K562 (cell line): Measurements from ENCODE around the gene NRF1. TPM values are rescaled to one million over a fixed set of nuclear protein-coding genes. Genes with fewer than 3 reads are reported as not detected.
"Not testable (repeated sequence)": the region's sequence is repeated elsewhere in the genome, so short reads cannot be mapped to it uniquely, and the experiment has no call there.

ENCODE experiments used
- ATAC-seq: fragments of 200-7000 bp; cut with Tn5 transposase; 3 replicates; pipeline ENCODE4 v1.9.1; 2020; ENCODE audit warnings: moderate library complexity
- BruUV-seq: library from RNA; stranded (reverse); fragments of 400-500 nt; replicated peaks from 2 replicates; lab custom pipeline; 2021; lab: Mats Ljungman, UMichigan
- CTCF ChIA-PET: fragments of 300-600 bp; formaldehyde crosslinking; extraction: SDS; loops from one replicate; lab custom pipeline; 2021; ENCODE audit warnings: low intra/inter-chr PET ratio; lab: Yijun Ruan, JAX
- POLR2A ChIA-PET: fragments of 300-600, 350-650 bp; sonication (Branson Sonifier 250); formaldehyde crosslinking; extraction: SDS; loops from one replicate; lab custom pipeline; 2021; ENCODE audit warnings: antibody characterized with exemption, inconsistent platforms; lab: Yijun Ruan, JAX
- DNase-seq, 4 experiments: peaks; one replicate each; pipeline versions ENCODE4 v3.0.0 to v3.0.0-alpha.2; 2011 to 2018; ENCODE audit warnings: low spot score in 3 of 4, mixed read lengths in 3 of 4; ENCODE audit errors: extremely low read depth in 1 of 4
- FAIRE-seq: peaks from 2 replicates; lab custom pipeline; 2011; peaks lifted over from hg19 to GRCh38; lab: Jason Lieb, UNC
- H2AFZ ChIP-seq: 2 replicates; pipeline ENCODE4 v1.6.0; 2011; ENCODE audit warnings: low read depth, low read length, control low read depth, inconsistent platforms
- H3K27ac ChIP-seq: fragments of 200-600 bp; 3 replicates; pipeline ENCODE4 v1.8.0; 2011; ENCODE audit warnings: low read depth, mild to moderate bottlenecking, control low read depth, inconsistent platforms, low read length, moderate library complexity, mixed read lengths; ENCODE audit errors: extremely low read depth
- H3K27me3 ChIP-seq, 2 experiments: fragments of 300-600 bp in 1 of 2; 2 replicates in 1 of 2; 3 replicates in 1 of 2; pipeline versions ENCODE4 v1.6.0 to v1.8.0; 2011; ENCODE audit warnings: inconsistent platforms in 2 of 2, low read length in 2 of 2, mild to moderate bottlenecking in 1 of 2, mixed read lengths in 1 of 2, moderate library complexity in 1 of 2; ENCODE audit not compliant: control insufficient read depth in 2 of 2, insufficient read depth in 2 of 2
- H3K36me3 ChIP-seq: fragments of 300-600 bp; 3 replicates; pipeline ENCODE4 v1.8.0; 2011; ENCODE audit warnings: mild to moderate bottlenecking, low read length, inconsistent platforms; ENCODE audit not compliant: control insufficient read depth, insufficient read depth
- H3K4me1 ChIP-seq, 2 experiments: fragments of 200-600 bp in 1 of 2; replicated peaks in 1 of 2; 2 replicates in 1 of 2; 3 replicates in 1 of 2; pipeline versions ENCODE4 v1.5.1 to v1.8.0; 2011; ENCODE audit warnings: inconsistent platforms in 2 of 2, low read length in 2 of 2, mild to moderate bottlenecking in 1 of 2, mixed read lengths in 1 of 2, moderate library complexity in 1 of 2; ENCODE audit not compliant: control insufficient read depth in 2 of 2, insufficient read depth in 2 of 2
- H3K4me2 ChIP-seq: 2 replicates; pipeline ENCODE4 v1.6.1; 2011; ENCODE audit warnings: low read length, control low read depth, inconsistent platforms, mixed read lengths; ENCODE audit not compliant: insufficient read depth
- H3K4me3 ChIP-seq: fragments of 200-600 bp; sonication (generic), shearing (Covaris generic); 2 replicates; pipeline ENCODE4 v1.5.1; 2016; ENCODE audit warnings: control low read depth, inconsistent platforms
- H3K79me2 ChIP-seq: fragments of 200-600 bp; 3 replicates; pipeline ENCODE4 v1.8.0; 2011; ENCODE audit warnings: low read length, inconsistent platforms; ENCODE audit not compliant: control insufficient read depth, insufficient read depth
- H3K9ac ChIP-seq, 2 experiments: 2 replicates each; pipeline versions ENCODE4 v1.6.0 to v1.6.1; 2011; ENCODE audit warnings: low read depth in 2 of 2, low read length in 2 of 2, control low read depth in 1 of 2, inconsistent platforms in 1 of 2, mild to moderate bottlenecking in 1 of 2, mixed read lengths in 1 of 2; ENCODE audit not compliant: insufficient read depth in 1 of 2
- H3K9me1 ChIP-seq: one replicate; pipeline ENCODE4 v1.6.0; 2011; ENCODE audit warnings: inconsistent platforms, mild to moderate bottlenecking, low read length, moderate library complexity; ENCODE audit not compliant: control insufficient read depth, insufficient read depth
- H3K9me3 ChIP-seq: replicated peaks from 2 replicates; pipeline ENCODE4 v1.5.1; 2011; ENCODE audit warnings: low read depth, low read length, inconsistent platforms; ENCODE audit not compliant: control insufficient read depth, insufficient read depth
- H4K20me1 ChIP-seq: replicated peaks from 2 replicates; pipeline ENCODE4 v1.6.1; 2011; ENCODE audit warnings: low read length, inconsistent platforms, mixed read lengths; ENCODE audit not compliant: control insufficient read depth, insufficient read depth
- ARID1B ChIP-seq: fragments of 450-650 bp; IDR thresholded peaks from 2 replicates; pipeline ENCODE4 v1.6.1; 2016; ENCODE audit warnings: antibody characterized with exemption, mild to moderate bottlenecking, inconsistent platforms
- CBFA2T3 ChIP-seq: fragments of 450-650 bp; IDR thresholded peaks from 2 replicates; pipeline ENCODE4 v1.6.1; 2017
- CBX3 ChIP-seq, 2 experiments: IDR thresholded peaks; 1 replicate in 1 of 2; 2 replicates in 1 of 2; pipeline ENCODE4 v1.6.1; 2012; ENCODE audit warnings: inconsistent platforms in 2 of 2, low read length in 2 of 2, borderline replicate concordance in 1 of 2, control low read depth in 1 of 2
- CBX5 ChIP-seq: IDR thresholded peaks from 2 replicates; pipeline ENCODE4 v1.6.1; 2014; ENCODE audit warnings: low read depth, borderline replicate concordance
- EP300 ChIP-seq: IDR thresholded peaks from 2 replicates; pipeline ENCODE4 v1.6.1; 2012; ENCODE audit warnings: low read length, improper control_type of control experiment
- HLTF ChIP-seq: fragments of 450-650 bp; IDR thresholded peaks from 2 replicates; pipeline ENCODE4 v1.6.1; 2016
- SMAD4 ChIP-seq: fragments of 250-450 bp; sonication (Bioruptor Pico); conservative IDR thresholded peaks from 2 replicates; pipeline ENCODE4 v1.8.0; 2021; ENCODE audit warnings: inconsistent platforms, mild to moderate bottlenecking, moderate library complexity
- TCF3 ChIP-seq: sonication (generic); formaldehyde crosslinking; IDR thresholded peaks from 2 replicates; pipeline ENCODE4 v1.4.0; 2020; ENCODE audit warnings: mild to moderate bottlenecking, missing genetic modification reagents
- TRIM28 ChIP-seq: fragments of 450-650 bp; IDR thresholded peaks from 2 replicates; pipeline ENCODE4 v1.6.1; 2017
- ZNF766 ChIP-seq: fragments of 200-800 bp; sonication (Bioruptor generic); conservative IDR thresholded peaks from 2 replicates; pipeline ENCODE4 v1.6.1; 2016; ENCODE audit warnings: missing genetic modification characterization, missing compliant biosample characterization
- WGBS: fragments of 100-300 bp; shearing (Covaris generic); methylation state at CpG from one replicate; pipeline ENCODE4 v1.1.6; 2016; ENCODE audit warnings: low coverage, mixed read lengths; ENCODE audit not compliant: insufficient coverage; ENCODE audit errors: missing lambda C conversion rate; 5-methylcytosine and 5-hydroxymethylcytosine counted together
- in situ Hi-C: fragments of 300-500 bp; cut with MboI; formaldehyde crosslinking; loops from 4 replicates; pipeline ENCODE4 v1.15.0; 2018; ENCODE audit warnings: inconsistent platforms, mixed read lengths
- intact Hi-C: fragments of 100-400 bp; cut with micrococcal nuclease; formaldehyde crosslinking; loops from 2 replicates; pipeline ENCODE4 v1.14.2; 2022
- polyA plus RNA-seq, 8 experiments: library from polyadenylated mRNA; depleted of rRNA in 4 of 8; stranded (reverse) in 5 of 8; unstranded in 3 of 8; fragments of >200 nt; fragmentation: Nextera tagmentation in 2 of 8; fragmentation: Illumina TruSeq in 1 of 8; extraction: Ambion mirVana in 2 of 8; extraction: Trizol in 1 of 8; gene quantifications; 2 replicates each; pipeline versions ENCODE4 v1.2.1 to v1.2.3, GENCODE V29; 2011 to 2014; ENCODE audit warnings: inconsistent platforms in 1 of 8, missing spikeins in 1 of 8
- total RNA-seq, 7 experiments: library from RNA; depleted of rRNA in 6 of 7; stranded (reverse); fragments of >200 nt in 6 of 7; fragmentation: Illumina TruSeq in 2 of 7; extraction: Trizol in 2 of 7; gene quantifications; 2 replicates each; pipeline versions ENCODE4 v1.2.1 to v1.2.3, GENCODE V29; 2011 to 2021; ENCODE audit warnings: low replicate concordance in 1 of 7
- TF ChIP-seq, protein P1 (sequence below), 2 experiments: fragments of 450-650 bp; conservative IDR thresholded peaks; 2 replicates each; pipeline ENCODE4 v1.6.1; 2017; ENCODE audit warnings: mild to moderate bottlenecking in 2 of 2, moderate library complexity in 2 of 2
- TF ChIP-seq, protein P2 (sequence below), 2 experiments: fragments of 450-650 bp; IDR thresholded peaks; 2 replicates each; pipeline ENCODE4 v1.6.1; 2018; ENCODE audit warnings: mild to moderate bottlenecking in 2 of 2, low read depth in 1 of 2; ENCODE audit not compliant: partially characterized antibody in 2 of 2
- TF ChIP-seq, protein P3 (sequence below): fragments of 450-650 bp; IDR thresholded peaks from 2 replicates; pipeline ENCODE4 v1.6.1; 2016; ENCODE audit warnings: mild to moderate bottlenecking

NRF1 gene
- total and polyA plus RNA-seq, 9 of the 15 experiments (the other 6 are each of a cell fraction or from before 2014, with no cell fraction given), result 8.6 to 28.8 (median 20.3) TPM

DNA sequence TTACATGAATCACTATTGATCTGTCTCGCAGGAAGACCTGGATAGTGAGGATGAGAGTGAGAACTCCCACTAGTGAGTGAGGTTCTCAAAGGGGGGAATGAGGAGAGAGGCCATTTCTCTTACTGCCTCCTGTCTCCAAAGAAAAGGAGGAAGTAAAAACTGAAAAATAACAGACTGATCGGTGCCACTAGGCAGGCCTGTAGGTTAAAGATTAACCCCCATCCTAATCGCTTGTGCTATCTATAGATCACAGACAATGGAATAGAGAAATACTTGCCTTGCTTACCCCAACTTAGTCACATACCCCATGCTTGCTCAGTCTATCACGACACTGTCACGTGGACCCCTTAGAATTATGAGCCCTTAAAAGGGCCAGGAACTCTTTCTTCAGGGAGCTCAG, 25.3 kb upstream of the NRF1 start:
- H3K36me3 ChIP-seq, FAIRE-seq, H3K4me2 ChIP-seq, ATAC-seq, H2AFZ ChIP-seq, H3K27ac ChIP-seq, BruUV-seq, H3K27me3 ChIP-seq, H4K20me1 ChIP-seq, POLR2A ChIA-PET, DNase-seq, H3K79me2 ChIP-seq, H3K9ac ChIP-seq, CTCF ChIA-PET, H3K4me3 ChIP-seq, H3K4me1 ChIP-seq, H3K9me1 ChIP-seq, in situ Hi-C loops, intact Hi-C loops: not testable (repeated sequence)
- WGBS, result 14% methylated on average over 5 of the region's 5 CpGs
- H3K9me3 ChIP-seq, result peaks cover 32% of the 10 kb centered on the region
- TF ChIP-seq ZNF766 (CRISPR knock-in tag), result 0 out of 2 replicates have a peak, but pooled peaks have one; percentile 22
- TF ChIP-seq, protein P1, sequence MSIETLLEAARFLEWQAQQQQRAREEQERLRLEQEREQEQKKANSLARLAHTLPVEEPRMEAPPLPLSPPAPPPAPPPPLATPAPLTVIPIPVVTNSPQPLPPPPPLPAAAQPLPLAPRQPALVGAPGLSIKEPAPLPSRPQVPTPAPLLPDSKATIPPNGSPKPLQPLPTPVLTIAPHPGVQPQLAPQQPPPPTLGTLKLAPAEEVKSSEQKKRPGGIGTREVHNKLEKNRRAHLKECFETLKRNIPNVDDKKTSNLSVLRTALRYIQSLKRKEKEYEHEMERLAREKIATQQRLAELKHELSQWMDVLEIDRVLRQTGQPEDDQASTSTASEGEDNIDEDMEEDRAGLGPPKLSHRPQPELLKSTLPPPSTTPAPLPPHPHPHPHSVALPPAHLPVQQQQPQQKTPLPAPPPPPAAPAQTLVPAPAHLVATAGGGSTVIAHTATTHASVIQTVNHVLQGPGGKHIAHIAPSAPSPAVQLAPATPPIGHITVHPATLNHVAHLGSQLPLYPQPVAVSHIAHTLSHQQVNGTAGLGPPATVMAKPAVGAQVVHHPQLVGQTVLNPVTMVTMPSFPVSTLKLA (conservative IDR thresholded peaks at IDR 0.05), result 0 out of 4 replicates have a peak, but pooled peaks of 1 of the 2 experiments have one; percentile 27
- TF ChIP-seq CBFA2T3, result 0 out of 2 replicates have a peak, but pooled peaks have one; percentile 6
- 0 out of 2 replicates have a peak, but pooled peaks have one; percentile 45 for TF ChIP-seq SMAD4 (CRISPR knock-in tag)
- TF ChIP-seq, protein P2, sequence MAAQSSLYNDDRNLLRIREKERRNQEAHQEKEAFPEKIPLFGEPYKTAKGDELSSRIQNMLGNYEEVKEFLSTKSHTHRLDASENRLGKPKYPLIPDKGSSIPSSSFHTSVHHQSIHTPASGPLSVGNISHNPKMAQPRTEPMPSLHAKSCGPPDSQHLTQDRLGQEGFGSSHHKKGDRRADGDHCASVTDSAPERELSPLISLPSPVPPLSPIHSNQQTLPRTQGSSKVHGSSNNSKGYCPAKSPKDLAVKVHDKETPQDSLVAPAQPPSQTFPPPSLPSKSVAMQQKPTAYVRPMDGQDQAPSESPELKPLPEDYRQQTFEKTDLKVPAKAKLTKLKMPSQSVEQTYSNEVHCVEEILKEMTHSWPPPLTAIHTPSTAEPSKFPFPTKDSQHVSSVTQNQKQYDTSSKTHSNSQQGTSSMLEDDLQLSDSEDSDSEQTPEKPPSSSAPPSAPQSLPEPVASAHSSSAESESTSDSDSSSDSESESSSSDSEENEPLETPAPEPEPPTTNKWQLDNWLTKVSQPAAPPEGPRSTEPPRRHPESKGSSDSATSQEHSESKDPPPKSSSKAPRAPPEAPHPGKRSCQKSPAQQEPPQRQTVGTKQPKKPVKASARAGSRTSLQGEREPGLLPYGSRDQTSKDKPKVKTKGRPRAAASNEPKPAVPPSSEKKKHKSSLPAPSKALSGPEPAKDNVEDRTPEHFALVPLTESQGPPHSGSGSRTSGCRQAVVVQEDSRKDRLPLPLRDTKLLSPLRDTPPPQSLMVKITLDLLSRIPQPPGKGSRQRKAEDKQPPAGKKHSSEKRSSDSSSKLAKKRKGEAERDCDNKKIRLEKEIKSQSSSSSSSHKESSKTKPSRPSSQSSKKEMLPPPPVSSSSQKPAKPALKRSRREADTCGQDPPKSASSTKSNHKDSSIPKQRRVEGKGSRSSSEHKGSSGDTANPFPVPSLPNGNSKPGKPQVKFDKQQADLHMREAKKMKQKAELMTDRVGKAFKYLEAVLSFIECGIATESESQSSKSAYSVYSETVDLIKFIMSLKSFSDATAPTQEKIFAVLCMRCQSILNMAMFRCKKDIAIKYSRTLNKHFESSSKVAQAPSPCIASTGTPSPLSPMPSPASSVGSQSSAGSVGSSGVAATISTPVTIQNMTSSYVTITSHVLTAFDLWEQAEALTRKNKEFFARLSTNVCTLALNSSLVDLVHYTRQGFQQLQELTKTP (IDR thresholded peaks at IDR 0.05; ENCODE audit: low read depth in 1 of 2, partially characterized antibody in 2 of 2), result peak in 1 of 2 experiments; percentile 41
- TF ChIP-seq, protein P3, sequence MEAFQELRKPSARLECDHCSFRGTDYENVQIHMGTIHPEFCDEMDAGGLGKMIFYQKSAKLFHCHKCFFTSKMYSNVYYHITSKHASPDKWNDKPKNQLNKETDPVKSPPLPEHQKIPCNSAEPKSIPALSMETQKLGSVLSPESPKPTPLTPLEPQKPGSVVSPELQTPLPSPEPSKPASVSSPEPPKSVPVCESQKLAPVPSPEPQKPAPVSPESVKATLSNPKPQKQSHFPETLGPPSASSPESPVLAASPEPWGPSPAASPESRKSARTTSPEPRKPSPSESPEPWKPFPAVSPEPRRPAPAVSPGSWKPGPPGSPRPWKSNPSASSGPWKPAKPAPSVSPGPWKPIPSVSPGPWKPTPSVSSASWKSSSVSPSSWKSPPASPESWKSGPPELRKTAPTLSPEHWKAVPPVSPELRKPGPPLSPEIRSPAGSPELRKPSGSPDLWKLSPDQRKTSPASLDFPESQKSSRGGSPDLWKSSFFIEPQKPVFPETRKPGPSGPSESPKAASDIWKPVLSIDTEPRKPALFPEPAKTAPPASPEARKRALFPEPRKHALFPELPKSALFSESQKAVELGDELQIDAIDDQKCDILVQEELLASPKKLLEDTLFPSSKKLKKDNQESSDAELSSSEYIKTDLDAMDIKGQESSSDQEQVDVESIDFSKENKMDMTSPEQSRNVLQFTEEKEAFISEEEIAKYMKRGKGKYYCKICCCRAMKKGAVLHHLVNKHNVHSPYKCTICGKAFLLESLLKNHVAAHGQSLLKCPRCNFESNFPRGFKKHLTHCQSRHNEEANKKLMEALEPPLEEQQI, result peak; percentile 52; the same call in 1 of the 2 replicates
- peak; percentile 100 for TF ChIP-seq TRIM28
- TF ChIP-seq ARID1B, result 0 out of 2 replicates have a peak, but pooled peaks have one; percentile 12
- peak; percentile 18; the same call in 1 of the 2 replicates for TF ChIP-seq TCF3 (CRISPR knock-in tag)
- TF ChIP-seq HLTF, result peak; percentile 66; the same call in 1 of the 2 replicates
- TF ChIP-seq CBX3 (IDR thresholded peaks at IDR 0.05; ENCODE audit: borderline replicate concordance in 1 of 2, low read length in 2 of 2), result peak in 1 of 2 experiments; percentile 98; a peak in 2 of 3 replicates
- TF ChIP-seq EP300, result peak; percentile 63; the same call in 1 of the 2 replicates
- peak; percentile 98 for TF ChIP-seq CBX5
